ENCODE results near the gene C9orf85.

DNA sequence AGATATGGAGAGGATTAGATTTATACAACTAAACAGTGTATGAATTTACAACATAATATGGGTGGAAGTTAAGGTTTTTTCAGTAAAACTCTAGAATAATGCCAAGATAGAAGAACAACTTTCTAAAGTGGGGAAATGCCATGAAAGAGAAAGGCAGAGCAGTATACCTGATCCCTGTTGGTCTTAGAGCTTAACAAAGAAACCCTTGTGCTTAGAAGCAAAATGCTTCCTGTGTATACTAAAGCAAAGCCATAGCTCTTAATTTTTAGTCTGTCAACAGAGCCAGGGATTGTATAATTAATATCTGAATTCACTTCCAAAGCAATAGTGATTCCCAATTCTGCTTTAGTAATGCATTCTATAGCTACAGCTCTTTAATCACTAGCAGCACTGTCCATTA, 14.4 kb downstream of the C9orf85 start:
- TF ChIP-seq, protein P1, sequence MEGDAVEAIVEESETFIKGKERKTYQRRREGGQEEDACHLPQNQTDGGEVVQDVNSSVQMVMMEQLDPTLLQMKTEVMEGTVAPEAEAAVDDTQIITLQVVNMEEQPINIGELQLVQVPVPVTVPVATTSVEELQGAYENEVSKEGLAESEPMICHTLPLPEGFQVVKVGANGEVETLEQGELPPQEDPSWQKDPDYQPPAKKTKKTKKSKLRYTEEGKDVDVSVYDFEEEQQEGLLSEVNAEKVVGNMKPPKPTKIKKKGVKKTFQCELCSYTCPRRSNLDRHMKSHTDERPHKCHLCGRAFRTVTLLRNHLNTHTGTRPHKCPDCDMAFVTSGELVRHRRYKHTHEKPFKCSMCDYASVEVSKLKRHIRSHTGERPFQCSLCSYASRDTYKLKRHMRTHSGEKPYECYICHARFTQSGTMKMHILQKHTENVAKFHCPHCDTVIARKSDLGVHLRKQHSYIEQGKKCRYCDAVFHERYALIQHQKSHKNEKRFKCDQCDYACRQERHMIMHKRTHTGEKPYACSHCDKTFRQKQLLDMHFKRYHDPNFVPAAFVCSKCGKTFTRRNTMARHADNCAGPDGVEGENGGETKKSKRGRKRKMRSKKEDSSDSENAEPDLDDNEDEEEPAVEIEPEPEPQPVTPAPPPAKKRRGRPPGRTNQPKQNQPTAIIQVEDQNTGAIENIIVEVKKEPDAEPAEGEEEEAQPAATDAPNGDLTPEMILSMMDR (IDR thresholded peaks at IDR 0.05; ENCODE audit: poor library complexity) = no peak
- TF ChIP-seq EZH2 (IDR thresholded peaks at IDR 0.05; ENCODE audit: borderline replicate concordance) = no peak
